ENCODE results near the gene ZNRF3. TPM values are rescaled to one million over a fixed set of nuclear protein-coding genes. Genes with fewer than 3 reads are reported as not detected.

Gene ZNRF3
- total RNA-seq, 4 donors from 2014 or later = 6.1 to 23.2 (median 12.0) TPM

- Histone ChIP-seq H3K36me3 (no peaks in the 10 kb centered on the region), H3K27ac (no peak overlapping the region), H3K9me3 (no peaks in the 10 kb centered on the region), H3K27me3 (no peaks in the 10 kb centered on the region), H3K4me3 (no peak overlapping the region), H3K4me1 (peaks cover 0 to 5% of the 10 kb centered on the region in 2 donors)
- DNase-seq = no peak
- TF ChIP-seq, protein P1, sequence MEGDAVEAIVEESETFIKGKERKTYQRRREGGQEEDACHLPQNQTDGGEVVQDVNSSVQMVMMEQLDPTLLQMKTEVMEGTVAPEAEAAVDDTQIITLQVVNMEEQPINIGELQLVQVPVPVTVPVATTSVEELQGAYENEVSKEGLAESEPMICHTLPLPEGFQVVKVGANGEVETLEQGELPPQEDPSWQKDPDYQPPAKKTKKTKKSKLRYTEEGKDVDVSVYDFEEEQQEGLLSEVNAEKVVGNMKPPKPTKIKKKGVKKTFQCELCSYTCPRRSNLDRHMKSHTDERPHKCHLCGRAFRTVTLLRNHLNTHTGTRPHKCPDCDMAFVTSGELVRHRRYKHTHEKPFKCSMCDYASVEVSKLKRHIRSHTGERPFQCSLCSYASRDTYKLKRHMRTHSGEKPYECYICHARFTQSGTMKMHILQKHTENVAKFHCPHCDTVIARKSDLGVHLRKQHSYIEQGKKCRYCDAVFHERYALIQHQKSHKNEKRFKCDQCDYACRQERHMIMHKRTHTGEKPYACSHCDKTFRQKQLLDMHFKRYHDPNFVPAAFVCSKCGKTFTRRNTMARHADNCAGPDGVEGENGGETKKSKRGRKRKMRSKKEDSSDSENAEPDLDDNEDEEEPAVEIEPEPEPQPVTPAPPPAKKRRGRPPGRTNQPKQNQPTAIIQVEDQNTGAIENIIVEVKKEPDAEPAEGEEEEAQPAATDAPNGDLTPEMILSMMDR (IDR thresholded peaks at IDR 0.05) = no peak
- TF ChIP-seq POLR2A (IDR thresholded peaks at IDR 0.05) = no peak
- intact Hi-C loops (cut with DNase I; ENCODE audit: low total_unique reads) = no loop called here
Measured at GRCh38 chr22:28940441-28940840, 57.1 kb downstream of the ZNRF3 start.

GRCh38 chr22:28942333-28942732 lies 59.0 kb downstream of the ZNRF3 start:
- peaks cover 0 to 5% of the 10 kb centered on the region in 2 donors for H3K4me1 ChIP-seq
- H3K9me3 ChIP-seq = no peaks in the 10 kb centered on the region
- H3K36me3 ChIP-seq = no peaks in the 10 kb centered on the region
- no peaks in the 10 kb centered on the region for H3K27me3 ChIP-seq
- H3K4me3 ChIP-seq = no peak overlapping the region
- DNase-seq = no peak
- intact Hi-C loops (cut with DNase I; ENCODE audit: low total_unique reads) = no loop called here
- TF ChIP-seq, protein P1 (IDR thresholded peaks at IDR 0.05) = no peak
- TF ChIP-seq POLR2A (IDR thresholded peaks at IDR 0.05) = no peak
- H3K27ac ChIP-seq = no peak overlapping the region

GRCh38 chr22:28942801-28943500 lies 59.6 kb downstream of the ZNRF3 start:
- intact Hi-C loops (cut with DNase I; ENCODE audit: low total_unique reads) = no loop called here
- no peak overlapping the region for H3K4me3 ChIP-seq
- peak overlapping the region in 1 of 2 donors; percentile 13 for H3K27ac ChIP-seq
- peaks cover 0 to 5% of the 10 kb centered on the region in 2 donors for H3K4me1 ChIP-seq
- TF ChIP-seq, protein P1 (IDR thresholded peaks at IDR 0.05) = no peak
- no peak for TF ChIP-seq POLR2A (IDR thresholded peaks at IDR 0.05)
- no peaks in the 10 kb centered on the region for H3K36me3 ChIP-seq
- no peak for DNase-seq
- no peaks in the 10 kb centered on the region for H3K9me3 ChIP-seq
- no peaks in the 10 kb centered on the region for H3K27me3 ChIP-seq

DNA sequence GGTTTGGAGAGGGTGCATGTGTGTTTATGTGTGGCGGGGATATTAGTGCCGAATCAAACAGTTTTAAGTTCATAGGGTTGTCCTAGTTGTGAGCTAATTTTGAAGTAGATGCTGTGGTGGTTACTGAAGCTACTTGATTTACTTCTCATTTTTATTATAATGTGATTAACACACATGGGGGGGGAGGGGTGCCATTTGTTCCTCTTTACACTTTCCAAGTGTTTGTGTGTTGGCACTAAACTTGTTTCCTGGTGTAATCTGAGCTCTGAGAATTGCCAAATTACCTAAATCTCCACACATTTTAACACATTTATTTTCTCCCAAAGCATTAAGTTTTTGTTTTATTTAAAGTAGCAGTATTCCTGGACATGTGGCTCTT lies 60.1 kb downstream of the ZNRF3 start:
- no peaks in the 10 kb centered on the region for H3K36me3 ChIP-seq

DNA sequence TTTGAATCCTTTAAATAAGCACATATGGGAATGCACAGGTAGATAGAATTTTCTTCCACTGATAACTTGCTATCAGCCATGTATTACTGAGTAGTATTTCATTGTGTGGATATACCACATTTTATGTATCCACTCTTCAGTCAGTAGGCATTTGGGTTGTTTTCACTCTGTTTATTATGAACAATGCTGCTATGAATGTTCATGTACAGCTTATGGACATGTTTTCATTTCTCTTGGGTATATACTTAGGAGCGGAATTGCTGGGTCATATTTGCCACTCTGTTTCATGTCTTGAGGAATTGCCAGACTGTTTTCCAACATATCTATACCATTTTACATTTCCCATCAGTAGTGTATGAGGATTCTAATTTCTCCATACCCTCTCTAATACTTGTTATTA lies 63.8 kb downstream of the ZNRF3 start:
- no peak for TF ChIP-seq POLR2A (IDR thresholded peaks at IDR 0.05)
- intact Hi-C loops (cut with DNase I; ENCODE audit: low total_unique reads) = no loop called here
- no peaks in the 10 kb centered on the region for H3K27me3 ChIP-seq
- no peak for DNase-seq
- no peak overlapping the region for H3K27ac ChIP-seq
- peaks cover 0 to 5% of the 10 kb centered on the region in 2 donors for H3K4me1 ChIP-seq
- H3K4me3 ChIP-seq = no peak overlapping the region
- H3K36me3 ChIP-seq = no peaks in the 10 kb centered on the region
- H3K9me3 ChIP-seq = no peaks in the 10 kb centered on the region

More for the DNA sequence above, 60.1 kb downstream of the ZNRF3 start:
- DNase-seq = peak in 1 of 2 donors; percentile 34
- TF ChIP-seq POLR2A (IDR thresholded peaks at IDR 0.05) = no peak
- TF ChIP-seq, protein P1 (IDR thresholded peaks at IDR 0.05) = no peak
- Histone ChIP-seq H3K27ac (peak overlapping the region in 1 of 2 donors; percentile 13), H3K4me1 (peaks cover 0 to 5% of the 10 kb centered on the region in 2 donors), H3K4me3 (no peak overlapping the region), H3K27me3 (no peaks in the 10 kb centered on the region), H3K9me3 (no peaks in the 10 kb centered on the region)
- intact Hi-C loops (cut with DNase I; ENCODE audit: low total_unique reads) = no loop called here

Data from uterus (tissue), 4 donors.